ENCODE measurements around the gene HDAC9. TPM values are rescaled to one million over a fixed set of nuclear protein-coding genes. Genes with fewer than 3 reads are reported as not detected.

Gene HDAC9
- total RNA-seq, 2 experiments from 2014 or later: 0.69 to 0.94 TPM

- H3K27me3 Mint-ChIP-seq: no peaks in the 10 kb centered on the region
- no peak overlapping the region for H3K27ac Mint-ChIP-seq
- no peaks in the 10 kb centered on the region for H3K36me3 Mint-ChIP-seq (ENCODE audit: low read depth)
- CTCF ChIA-PET: no interaction called here
- no peaks in the 10 kb centered on the region for H3K4me1 Mint-ChIP-seq
- H3K4me3 Mint-ChIP-seq: no peak overlapping the region
- ATAC-seq (no peak), DNase-seq (no peak)
- intact Hi-C loops (cut with DNase I, micrococcal nuclease): no loop called here
- POLR2A ChIA-PET: no interaction called here
- no peaks in the 10 kb centered on the region for H3K9me3 Mint-ChIP-seq (ENCODE audit: low read depth)
Measured at GRCh38 chr7:18680576-18680975, 185.0 kb downstream of the HDAC9 start.

GRCh38 chr7:18684916-18685315 lies 189.4 kb downstream of the HDAC9 start:
- Mint-ChIP-seq H3K27ac (no peak overlapping the region), H3K4me1 (no peaks in the 10 kb centered on the region), H3K9me3 (ENCODE audit: low read depth) (no peaks in the 10 kb centered on the region), H3K4me3 (no peak overlapping the region), H3K36me3 (ENCODE audit: low read depth) (no peaks in the 10 kb centered on the region), H3K27me3 (no peaks in the 10 kb centered on the region)
- ATAC-seq (no peak), DNase-seq (no peak)
- ChIA-PET POLR2A (no interaction called here), CTCF (interaction anchor here (0.8 kb wide), 1 partner anchor 16 kb away, joined by 3 read pairs; no protein-coding TSS in a partner anchor)
- intact Hi-C loops (cut with DNase I, micrococcal nuclease): no loop called here

- DNase-seq (no peak), ATAC-seq (no peak)
- H3K36me3 Mint-ChIP-seq (ENCODE audit: low read depth): no peaks in the 10 kb centered on the region
- H3K4me1 Mint-ChIP-seq: no peaks in the 10 kb centered on the region
- POLR2A ChIA-PET: no interaction called here
- no peaks in the 10 kb centered on the region for H3K27me3 Mint-ChIP-seq
- no peak overlapping the region for H3K27ac Mint-ChIP-seq
- no peak overlapping the region for H3K4me3 Mint-ChIP-seq
- H3K9me3 Mint-ChIP-seq (ENCODE audit: low read depth): no peaks in the 10 kb centered on the region
- intact Hi-C loops (cut with DNase I, micrococcal nuclease): no loop called here
- CTCF ChIA-PET: no interaction called here
Measured at GRCh38 chr7:18685971-18686370, 190.4 kb downstream of the HDAC9 start.

DNA sequence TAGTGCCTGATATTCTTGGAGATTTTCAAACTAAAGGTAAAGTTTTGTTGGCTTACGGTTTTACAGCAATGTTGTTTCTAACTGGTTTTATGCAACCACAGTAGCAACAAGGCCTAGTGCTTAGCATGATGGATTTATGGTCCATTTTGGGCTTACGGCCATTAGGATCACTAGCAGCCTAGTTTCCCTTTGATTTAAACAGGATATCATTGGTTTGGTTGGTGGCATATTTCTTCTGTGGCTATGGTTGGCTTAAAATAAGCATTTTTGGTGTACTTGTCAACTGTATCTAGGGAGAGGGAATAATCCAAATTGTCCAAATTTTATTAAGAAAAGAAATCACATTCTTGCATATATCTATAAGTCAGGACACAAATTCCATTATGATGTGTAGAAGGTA lies 194.0 kb downstream of the HDAC9 start:
- Mint-ChIP-seq H3K36me3 (ENCODE audit: low read depth) (no peaks in the 10 kb centered on the region), H3K4me1 (no peaks in the 10 kb centered on the region), H3K27ac (no peak overlapping the region), H3K27me3 (no peaks in the 10 kb centered on the region), H3K4me3 (no peak overlapping the region), H3K9me3 (ENCODE audit: low read depth) (no peaks in the 10 kb centered on the region)
- ChIA-PET CTCF (no interaction called here), POLR2A (no interaction called here)
- intact Hi-C loops (cut with DNase I, micrococcal nuclease): no loop called here
- ATAC-seq (no peak), DNase-seq (no peak)

- Mint-ChIP-seq H3K4me1 (no peaks in the 10 kb centered on the region), H3K27ac (no peak overlapping the region), H3K27me3 (no peaks in the 10 kb centered on the region), H3K36me3 (ENCODE audit: low read depth) (no peaks in the 10 kb centered on the region), H3K4me3 (no peak overlapping the region), H3K9me3 (ENCODE audit: low read depth) (no peaks in the 10 kb centered on the region)
- intact Hi-C loops (cut with DNase I, micrococcal nuclease): no loop called here
- ChIA-PET CTCF (no interaction called here), POLR2A (no interaction called here)
- ATAC-seq (no peak), DNase-seq (no peak)
Measured at GRCh38 chr7:18693406-18693805, 197.9 kb downstream of the HDAC9 start.

DNA sequence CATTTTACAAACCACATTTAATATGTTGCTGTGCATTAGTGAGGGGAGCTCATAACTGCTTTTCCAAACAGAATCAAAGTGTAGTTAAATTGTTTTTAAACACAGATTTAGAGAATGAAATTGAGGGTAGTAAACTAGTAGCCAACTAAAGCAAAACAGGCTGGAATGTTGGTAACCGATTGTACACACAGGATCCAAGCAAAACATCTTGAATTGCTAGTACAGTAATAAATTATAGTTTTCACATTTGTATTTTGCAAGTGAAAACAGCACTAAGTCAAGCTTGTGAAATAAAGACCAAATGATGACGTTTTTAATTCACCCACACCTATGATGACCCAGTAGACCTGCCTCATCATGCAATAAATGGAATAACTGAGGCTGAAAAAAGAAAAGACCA lies 198.3 kb downstream of the HDAC9 start:
- CTCF ChIA-PET: no interaction called here
- H3K36me3 Mint-ChIP-seq (ENCODE audit: low read depth): no peaks in the 10 kb centered on the region
- DNase-seq: no peak
- intact Hi-C loops (cut with DNase I, micrococcal nuclease): no loop called here
- no peak for ATAC-seq
- H3K4me1 Mint-ChIP-seq: no peaks in the 10 kb centered on the region
- no peaks in the 10 kb centered on the region for H3K27me3 Mint-ChIP-seq
- H3K9me3 Mint-ChIP-seq (ENCODE audit: low read depth): no peaks in the 10 kb centered on the region
- no peak overlapping the region for H3K27ac Mint-ChIP-seq
- H3K4me3 Mint-ChIP-seq: no peak overlapping the region
- POLR2A ChIA-PET: no interaction called here

DNA sequence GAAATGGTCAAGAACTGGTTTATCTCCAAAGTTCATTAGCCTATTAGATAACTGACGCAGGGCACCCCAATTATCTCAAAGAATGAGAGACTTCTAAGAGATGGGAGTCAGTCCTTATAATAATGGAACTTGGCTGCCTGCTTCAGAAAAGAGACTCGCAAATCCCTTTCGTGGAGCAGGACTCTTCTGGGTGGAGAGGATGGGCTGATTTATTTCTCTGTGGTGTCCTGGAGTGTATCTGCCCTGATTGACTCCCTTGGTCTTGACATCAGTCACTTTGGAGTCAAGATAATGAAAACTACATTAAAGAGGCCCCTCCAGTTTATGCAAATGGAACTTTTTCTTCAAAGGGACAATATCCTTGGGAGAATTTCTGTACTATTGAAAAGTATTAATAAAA lies 198.9 kb downstream of the HDAC9 start:
- POLR2A ChIA-PET: no interaction called here
- CTCF ChIA-PET: no interaction called here
- Mint-ChIP-seq H3K36me3 (ENCODE audit: low read depth) (no peaks in the 10 kb centered on the region), H3K9me3 (ENCODE audit: low read depth) (no peaks in the 10 kb centered on the region), H3K4me3 (no peak overlapping the region), H3K27ac (no peak overlapping the region), H3K4me1 (no peaks in the 10 kb centered on the region), H3K27me3 (no peaks in the 10 kb centered on the region)
- intact Hi-C loops (cut with DNase I, micrococcal nuclease): no loop called here
- DNase-seq (no peak), ATAC-seq (no peak)

GRCh38 chr7:18694911-18695310 lies 199.4 kb downstream of the HDAC9 start:
- Mint-ChIP-seq H3K4me3 (no peak overlapping the region), H3K36me3 (ENCODE audit: low read depth) (no peaks in the 10 kb centered on the region), H3K27ac (no peak overlapping the region), H3K27me3 (no peaks in the 10 kb centered on the region), H3K9me3 (ENCODE audit: low read depth) (no peaks in the 10 kb centered on the region), H3K4me1 (no peaks in the 10 kb centered on the region)
- ChIA-PET POLR2A (no interaction called here), CTCF (no interaction called here)
- no peak for ATAC-seq
- intact Hi-C loops (cut with DNase I, micrococcal nuclease): no loop called here
- DNase-seq: no peak

GRCh38 chr7:18698258-18698734 lies 202.7 kb downstream of the HDAC9 start:
- Mint-ChIP-seq H3K4me1 (no peaks in the 10 kb centered on the region), H3K9me3 (ENCODE audit: low read depth) (no peaks in the 10 kb centered on the region)
- CTCF ChIA-PET: no interaction called here

GRCh38 chr7:18700147-18700546 lies 204.6 kb downstream of the HDAC9 start:
- CTCF ChIA-PET: no interaction called here
- Mint-ChIP-seq H3K9me3 (ENCODE audit: low read depth) (no peaks in the 10 kb centered on the region), H3K4me3 (no peak overlapping the region), H3K4me1 (no peaks in the 10 kb centered on the region), H3K36me3 (ENCODE audit: low read depth) (no peaks in the 10 kb centered on the region), H3K27ac (no peak overlapping the region), H3K27me3 (no peaks in the 10 kb centered on the region)
- ATAC-seq: no peak
- POLR2A ChIA-PET: interaction anchor here (0.7 kb wide), 1 partner anchor 132 kb away, joined by 3 read pairs; no protein-coding TSS in a partner anchor
- intact Hi-C loops (cut with DNase I, micrococcal nuclease): no loop called here
- DNase-seq: peak; percentile 19

More at GRCh38 chr7:18698258-18698734, 202.7 kb downstream of the HDAC9 start:
- H3K27me3 Mint-ChIP-seq: no peaks in the 10 kb centered on the region
- DNase-seq (no peak), ATAC-seq (no peak)
- H3K36me3 Mint-ChIP-seq (ENCODE audit: low read depth): no peaks in the 10 kb centered on the region
- POLR2A ChIA-PET: no interaction called here
- intact Hi-C loops (cut with DNase I, micrococcal nuclease): no loop called here
- no peak overlapping the region for H3K4me3 Mint-ChIP-seq
- H3K27ac Mint-ChIP-seq: no peak overlapping the region

DNA sequence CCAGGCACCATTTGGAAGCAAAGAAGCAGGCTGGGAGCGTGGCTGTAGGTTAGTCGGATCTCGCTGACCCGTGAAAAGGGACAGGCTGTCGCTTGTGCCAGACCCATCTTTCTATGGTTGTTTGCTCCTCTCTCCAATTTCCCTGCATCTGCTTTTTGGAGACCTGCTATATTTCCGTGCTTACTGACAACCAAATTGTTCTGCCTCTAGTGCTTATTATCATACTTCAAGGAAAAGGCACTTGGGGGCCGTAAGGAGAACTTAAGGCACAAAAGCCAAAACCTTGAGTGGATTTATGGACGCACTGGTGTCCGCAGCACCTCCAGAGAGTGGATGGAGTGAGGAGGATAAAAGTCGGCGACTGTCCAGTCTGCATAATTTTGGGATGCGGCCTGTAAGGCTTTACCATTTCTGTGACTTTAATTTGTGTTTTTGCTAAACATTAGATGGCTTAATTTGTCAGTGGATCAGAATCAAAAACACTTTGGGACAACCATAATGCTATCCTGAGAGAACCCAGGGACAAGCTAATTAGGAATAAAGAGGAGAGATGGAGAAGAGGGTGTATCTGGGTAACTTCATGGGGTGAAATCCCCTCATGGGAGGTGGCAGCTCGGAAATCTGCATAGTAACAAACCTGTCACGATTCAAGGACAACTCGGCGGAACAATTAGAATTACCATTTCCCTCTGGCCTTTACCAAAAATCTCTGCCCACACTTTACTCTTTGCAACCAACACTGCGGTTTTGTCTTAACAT lies 206.7 kb downstream of the HDAC9 start:
- intact Hi-C loops (cut with DNase I, micrococcal nuclease): no loop called here
- ATAC-seq (no peak), DNase-seq (no peak)
- H3K4me3 Mint-ChIP-seq: no peak overlapping the region
- ChIA-PET POLR2A (no interaction called here), CTCF (interaction anchor here (0.6 kb wide), 1 partner anchor 13 kb away, joined by 4 read pairs; no protein-coding TSS in a partner anchor)
- H3K27me3 Mint-ChIP-seq: no peaks in the 10 kb centered on the region
- H3K4me1 Mint-ChIP-seq: no peaks in the 10 kb centered on the region
- no peaks in the 10 kb centered on the region for H3K9me3 Mint-ChIP-seq (ENCODE audit: low read depth)
- H3K27ac Mint-ChIP-seq: no peak overlapping the region
- no peaks in the 10 kb centered on the region for H3K36me3 Mint-ChIP-seq (ENCODE audit: low read depth)

- no peak overlapping the region for H3K27ac Mint-ChIP-seq
- ChIA-PET POLR2A (interaction anchor here (0.7 kb wide), 1 partner anchor 462 kb away, joined by 3 read pairs; no protein-coding TSS in a partner anchor), CTCF (no interaction called here)
- no peaks in the 10 kb centered on the region for H3K4me1 Mint-ChIP-seq
- DNase-seq (no peak), ATAC-seq (no peak)
- H3K36me3 Mint-ChIP-seq (ENCODE audit: low read depth): no peaks in the 10 kb centered on the region
- H3K4me3 Mint-ChIP-seq: no peak overlapping the region
- H3K9me3 Mint-ChIP-seq (ENCODE audit: low read depth): no peaks in the 10 kb centered on the region
- intact Hi-C loops (cut with DNase I, micrococcal nuclease): no loop called here
- H3K27me3 Mint-ChIP-seq: no peaks in the 10 kb centered on the region
Measured at GRCh38 chr7:18703685-18704084, 208.1 kb downstream of the HDAC9 start.

All from activated CD4-positive, alpha-beta T cell treated with anti-CD3 and anti-CD28 coated beads for 36 hours (primary cell).